WTC11 (cell line): Measurements from ENCODE around the gene RPL10. TPM values are rescaled to one million over a fixed set of nuclear protein-coding genes. Genes with fewer than 3 reads are reported as not detected.

ENCODE experiments used
- ATAC-seq: fragments of 200-7000 bp; cut with Tn5 transposase; 2 replicates; pipeline ENCODE4 v1.10.0; 2021; ENCODE audit warnings: mild to moderate bottlenecking, moderate library complexity
- CTCF ChIA-PET: fragments of 300-600 bp; sonication (Branson Sonifier 250); formaldehyde crosslinking; loops from one replicate; lab custom pipeline; 2021; ENCODE audit warnings: antibody characterized with exemption; lab: Charles Lee
- POLR2A ChIA-PET: fragments of 350-600 bp; sonication (Branson Sonifier 250); formaldehyde crosslinking; loops from one replicate; lab custom pipeline; 2021; ENCODE audit warnings: antibody characterized with exemption; lab: Charles Lee
- DNase-seq: peaks from one replicate; pipeline ENCODE4 v3.0.0; 2021; ENCODE audit warnings: low spot score
- H3K27ac Mint-ChIP-seq: 2 replicates; pipeline ENCODE4 v1.8.0; 2021; ENCODE audit warnings: mixed read lengths
- H3K27me3 Mint-ChIP-seq: 2 replicates; pipeline ENCODE4 v1.8.0; 2021; ENCODE audit warnings: low read depth, mild to moderate bottlenecking, moderate library complexity, mixed read lengths
- H3K36me3 Mint-ChIP-seq: 2 replicates; pipeline ENCODE4 v1.8.0; 2021; ENCODE audit warnings: mixed read lengths
- H3K4me1 Mint-ChIP-seq: 2 replicates; pipeline ENCODE4 v1.8.0; 2022; ENCODE audit warnings: mixed read lengths
- H3K4me3 Mint-ChIP-seq: 2 replicates; pipeline ENCODE4 v1.8.0; 2021; ENCODE audit warnings: mild to moderate bottlenecking, moderate library complexity, mixed read lengths
- H3K9me3 Mint-ChIP-seq: 2 replicates; pipeline ENCODE4 v1.8.0; 2021; ENCODE audit warnings: mixed read lengths
- ARID4B ChIP-seq: sonication (generic); formaldehyde crosslinking; IDR thresholded peaks from 2 replicates; pipeline ENCODE4 v1.8.0; 2023; ENCODE audit warnings: missing genetic modification reagents, mild to moderate bottlenecking, borderline replicate concordance
- ATF3 ChIP-seq: sonication (generic); formaldehyde crosslinking; conservative IDR thresholded peaks from 2 replicates; pipeline ENCODE4 v1.8.1; 2022; ENCODE audit warnings: mild to moderate bottlenecking, missing genetic modification reagents
- ERG ChIP-seq: fragments of 250-450 bp; sonication (Bioruptor Pico); IDR thresholded peaks from 2 replicates; pipeline ENCODE4 v1.8.0; 2021; ENCODE audit warnings: mild to moderate bottlenecking
- ESRRA ChIP-seq: sonication (generic); formaldehyde crosslinking; IDR thresholded peaks from 2 replicates; pipeline ENCODE4 v1.8.1; 2022; ENCODE audit warnings: mild to moderate bottlenecking, missing genetic modification reagents, borderline replicate concordance
- FOXK1 ChIP-seq: sonication (generic); formaldehyde crosslinking; IDR thresholded peaks from 2 replicates; pipeline ENCODE4 v1.8.0; 2022; ENCODE audit warnings: mild to moderate bottlenecking, moderate library complexity, missing genetic modification reagents
- JUN ChIP-seq: sonication (generic); formaldehyde crosslinking; IDR thresholded peaks from 2 replicates; pipeline ENCODE4 v1.8.0; 2023; ENCODE audit warnings: mild to moderate bottlenecking, missing genetic modification reagents
- KAT7 ChIP-seq: sonication (generic); formaldehyde crosslinking; IDR thresholded peaks from 2 replicates; pipeline ENCODE4 v1.8.1; 2023; ENCODE audit warnings: missing genetic modification reagents, mild to moderate bottlenecking, borderline replicate concordance
- MYBL2 ChIP-seq: sonication (generic); formaldehyde crosslinking; IDR thresholded peaks from 2 replicates; pipeline ENCODE4 v1.8.1; 2023; ENCODE audit warnings: mild to moderate bottlenecking, moderate library complexity, missing genetic modification reagents
- NFATC4 ChIP-seq: fragments of 250-450 bp; sonication (Bioruptor Pico); IDR thresholded peaks from 2 replicates; pipeline ENCODE4 v1.9.0; 2021; ENCODE audit warnings: mild to moderate bottlenecking
- NFE2L1 ChIP-seq: sonication (generic); formaldehyde crosslinking; IDR thresholded peaks from 2 replicates; pipeline ENCODE4 v1.8.1; 2023; ENCODE audit warnings: missing genetic modification reagents
- NR3C1 ChIP-seq: sonication (generic); formaldehyde crosslinking; conservative IDR thresholded peaks from 2 replicates; pipeline ENCODE4 v1.8.1; 2023; ENCODE audit warnings: low read depth, mild to moderate bottlenecking, missing genetic modification reagents
- OVOL2 ChIP-seq: fragments of 250-450 bp; sonication (Bioruptor Pico); IDR thresholded peaks from 2 replicates; pipeline ENCODE4 v1.9.0; 2021; ENCODE audit warnings: mild to moderate bottlenecking, borderline replicate concordance
- PRDM15 ChIP-seq: sonication (generic); formaldehyde crosslinking; IDR thresholded peaks from 2 replicates; pipeline ENCODE4 v1.8.0; 2022; ENCODE audit warnings: missing genetic modification reagents
- SMAD4 ChIP-seq: sonication (generic); formaldehyde crosslinking; IDR thresholded peaks from 2 replicates; pipeline ENCODE4 v1.8.0; 2022; ENCODE audit warnings: mild to moderate bottlenecking, missing genetic modification reagents
- TP53 ChIP-seq: sonication (generic); formaldehyde crosslinking; IDR thresholded peaks from 2 replicates; pipeline ENCODE4 v1.8.1; 2023; ENCODE audit warnings: mild to moderate bottlenecking, missing genetic modification reagents
- ZNF138 ChIP-seq: sonication (generic); formaldehyde crosslinking; conservative IDR thresholded peaks from 2 replicates; pipeline ENCODE4 v1.8.1; 2022; ENCODE audit warnings: mild to moderate bottlenecking, moderate library complexity, missing genetic modification reagents
- ZNF396 ChIP-seq: fragments of 250-450 bp; sonication (Bioruptor Pico); IDR thresholded peaks from 2 replicates; pipeline ENCODE4 v1.8.0; 2021; ENCODE audit warnings: mild to moderate bottlenecking, moderate library complexity, borderline replicate concordance
- ZNF425 ChIP-seq: fragments of 250-450 bp; sonication (Bioruptor Pico); conservative IDR thresholded peaks from 2 replicates; pipeline ENCODE4 v1.9.0; 2021; ENCODE audit warnings: mild to moderate bottlenecking
- total RNA-seq: library from RNA; stranded (reverse); gene quantifications from 3 replicates; pipeline ENCODE4 v1.2.3, GENCODE V29; 2021
- TF ChIP-seq, protein P1 (sequence below): sonication (generic); formaldehyde crosslinking; IDR thresholded peaks from 2 replicates; pipeline ENCODE4 v1.8.1; 2022; ENCODE audit warnings: low read depth, missing genetic modification reagents, borderline replicate concordance

Gene RPL10
- total RNA-seq, 1 experiment from 2014 or later = 2,241 TPM

GRCh38 chrX:154383359-154384283 is 14.6 kb upstream of the RPL10 start:
- POLR2A ChIA-PET = interaction anchor here (0.6 to 1.9 kb wide), 3 partner anchors 10 to 246 kb away, joined by 3 to 10 read pairs (median 4); partner anchors contain the start of gene FLNA
- Mint-ChIP-seq H3K4me1 (peaks cover 26% of the 10 kb centered on the region), H3K9me3 (no peaks in the 10 kb centered on the region), H3K27me3 (no peaks in the 10 kb centered on the region), H3K4me3 (no peak overlapping the region), H3K27ac (no peak overlapping the region; the same call in 1 of the 2 replicates), H3K36me3 (peaks cover 9% of the 10 kb centered on the region)
- DNase-seq = no peak
- no peak for TF ChIP-seq TP53 (CRISPR knock-in tag)
- no peak for ATAC-seq
- CTCF ChIA-PET = interaction anchor here (0.6 to 3.9 kb wide), 2 partner anchors 10 to 148 kb away, joined by 3 to 43 read pairs; partner anchors contain the start of gene FLNA

DNA sequence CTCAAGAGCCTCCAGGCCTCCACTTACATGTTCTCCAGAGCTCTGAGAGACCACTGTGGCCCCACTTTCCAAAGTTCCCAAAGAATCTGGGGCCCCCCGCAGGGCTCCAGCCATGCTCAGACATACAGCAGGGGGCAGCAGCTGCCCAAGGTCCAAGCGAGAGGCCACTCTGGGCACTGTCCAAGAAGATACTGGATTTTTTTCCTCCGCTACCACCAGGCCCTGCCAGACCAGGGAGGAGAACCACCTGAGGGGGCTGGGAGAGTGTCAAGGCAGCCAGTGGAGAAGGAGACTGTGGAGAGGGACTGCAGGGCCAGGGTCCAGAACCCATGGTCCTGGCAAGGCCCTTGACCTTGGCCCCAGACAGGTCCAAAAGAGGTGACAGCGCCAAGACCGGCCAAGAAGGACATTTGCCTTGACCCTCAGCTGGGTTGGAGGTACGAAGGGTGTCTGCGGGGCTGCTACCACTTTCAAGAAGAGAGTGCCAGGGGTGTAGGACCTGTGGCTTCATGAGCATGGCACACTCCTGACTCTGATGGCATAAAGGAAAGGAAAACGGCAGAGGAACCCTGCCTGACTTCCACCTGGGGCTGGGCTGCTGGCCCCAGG is 13.8 kb upstream of the RPL10 start:
- Mint-ChIP-seq H3K27me3 (no peaks in the 10 kb centered on the region), H3K4me3 (no peak overlapping the region), H3K9me3 (no peaks in the 10 kb centered on the region), H3K27ac (no peak overlapping the region), H3K4me1 (peaks cover 26% of the 10 kb centered on the region), H3K36me3 (peaks cover 9% of the 10 kb centered on the region)
- ChIA-PET POLR2A (interaction anchor here (0.6 to 1.9 kb wide), 2 partner anchors 11 to 246 kb away, joined by 4 to 10 read pairs; partner anchors contain the start of gene FLNA), CTCF (interaction anchor here (0.6 to 3.9 kb wide), 2 partner anchors 10 to 147 kb away, joined by 3 to 43 read pairs; partner anchors contain the start of gene FLNA)
- ATAC-seq (no peak), DNase-seq (no peak)
- no peak for TF ChIP-seq ARID4B (CRISPR knock-in tag)
- no peak for TF ChIP-seq ESRRA (CRISPR knock-in tag)
- TF ChIP-seq ERG (CRISPR knock-in tag) = no peak
- TF ChIP-seq, protein P1, sequence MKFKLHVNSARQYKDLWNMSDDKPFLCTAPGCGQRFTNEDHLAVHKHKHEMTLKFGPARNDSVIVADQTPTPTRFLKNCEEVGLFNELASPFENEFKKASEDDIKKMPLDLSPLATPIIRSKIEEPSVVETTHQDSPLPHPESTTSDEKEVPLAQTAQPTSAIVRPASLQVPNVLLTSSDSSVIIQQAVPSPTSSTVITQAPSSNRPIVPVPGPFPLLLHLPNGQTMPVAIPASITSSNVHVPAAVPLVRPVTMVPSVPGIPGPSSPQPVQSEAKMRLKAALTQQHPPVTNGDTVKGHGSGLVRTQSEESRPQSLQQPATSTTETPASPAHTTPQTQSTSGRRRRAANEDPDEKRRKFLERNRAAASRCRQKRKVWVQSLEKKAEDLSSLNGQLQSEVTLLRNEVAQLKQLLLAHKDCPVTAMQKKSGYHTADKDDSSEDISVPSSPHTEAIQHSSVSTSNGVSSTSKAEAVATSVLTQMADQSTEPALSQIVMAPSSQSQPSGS (CRISPR knock-in tag) = no peak
- no peak for TF ChIP-seq NFE2L1
- no peak for TF ChIP-seq FOXK1 (CRISPR knock-in tag)
- TF ChIP-seq NFATC4 (CRISPR knock-in tag) = no peak
- no peak for TF ChIP-seq ZNF396 (CRISPR knock-in tag)
- no peak for TF ChIP-seq MYBL2
- TF ChIP-seq ZNF425 = no peak
- TF ChIP-seq PRDM15 (CRISPR knock-in tag) = no peak
- TF ChIP-seq SMAD4 = no peak
- TF ChIP-seq KAT7 = no peak
- no peak for TF ChIP-seq NR3C1 (CRISPR knock-in tag)
- TF ChIP-seq JUN (CRISPR knock-in tag) = no peak
- TF ChIP-seq OVOL2 = no peak
- no peak for TF ChIP-seq ATF3 (CRISPR knock-in tag)
- TF ChIP-seq ZNF138 (CRISPR knock-in tag) = no peak
